ENCODE data around the gene ZNF470.
A peak's percentile ranks its signal among the peaks of the same experiment; 100 is the strongest.

ZNF470 gene
- total RNA-seq, result 3.6 to 14.5 reads per million in 2 donors

GRCh38 chr19:56567274-56568120, at the start of gene ZNF470:
Gene ZNF470, plus strand, starts transcription at chr19:56567468. Its CDS starts 2,844 bp downstream, at chr19:56570312.
- peak; percentile 77 for DNase-seq

- DNase-seq, result no peak
Measured at GRCh38 chr19:56525214-56525860, 41.9 kb upstream of the ZNF470 start.

GRCh38 chr19:56537442-56537841, 29.8 kb upstream of the ZNF470 start:
- DNase-seq, result no peak

- peak; percentile 74 for DNase-seq
Measured at GRCh38 chr19:56538254-56538760, 29.0 kb upstream of the ZNF470 start.

- no peak for DNase-seq
Measured at GRCh38 chr19:56538761-56539263, 28.5 kb upstream of the ZNF470 start, which contains the start of gene ZFP28. Gene ZFP28, plus strand, starts transcription at chr19:56538948. Its CDS starts 71 bp downstream, at chr19:56539019.

- DNase-seq, result no peak
Measured at GRCh38 chr19:56543776-56544175, 23.5 kb upstream of the ZNF470 start.

- no peak for DNase-seq
Measured at GRCh38 chr19:56547535-56547934, 19.7 kb upstream of the ZNF470 start.

GRCh38 chr19:56554272-56554869, 12.9 kb upstream of the ZNF470 start:
- no peak for DNase-seq

- no peak for DNase-seq
Measured at GRCh38 chr19:56562766-56563165, 4.5 kb upstream of the ZNF470 start.

GRCh38 chr19:56566904-56567273, 379 bp upstream of the ZNF470 start:
- peak; percentile 2 for DNase-seq

- DNase-seq, result no peak
Measured at GRCh38 chr19:56572589-56572988, 5.3 kb downstream of the ZNF470 start.

GRCh38 chr19:56573914-56574313, 6.6 kb downstream of the ZNF470 start:
- DNase-seq, result no peak

- DNase-seq, result no peak
Measured at GRCh38 chr19:56577719-56578602, 10.7 kb downstream of the ZNF470 start.

GRCh38 chr19:56594446-56594782, 27.1 kb downstream of the ZNF470 start:
- DNase-seq, result no peak

GRCh38 chr19:56594783-56595547, 27.7 kb downstream of the ZNF470 start, which contains the start of gene ZNF71:
Gene ZNF71, plus strand, starts transcription at chr19:56595302. Its CDS starts 6,257 bp downstream, at chr19:56601559.
- peak; percentile 71 for DNase-seq

- no peak for DNase-seq
Measured at GRCh38 chr19:56595548-56595899, 28.3 kb downstream of the ZNF470 start.

GRCh38 chr19:56596676-56597075, 29.4 kb downstream of the ZNF470 start:
- DNase-seq, result no peak

GRCh38 chr19:56597696-56598095, 30.4 kb downstream of the ZNF470 start:
- DNase-seq, result no peak

GRCh38 chr19:56601375-56601774, 34.1 kb downstream of the ZNF470 start:
- DNase-seq, result no peak

- no peak for DNase-seq
Measured at GRCh38 chr19:56603829-56604228, 36.6 kb downstream of the ZNF470 start.

- no peak for DNase-seq
Measured at GRCh38 chr19:56608274-56608964, 41.2 kb downstream of the ZNF470 start.

Measured in T-helper 9 cell (primary cell).